Left lung (tissue), 10 donors: ENCODE data around the gene SLC4A11. TPM values are rescaled to one million over a fixed set of nuclear protein-coding genes. Genes with fewer than 3 reads are reported as not detected.
A peak's percentile ranks its signal among the peaks of the same experiment; 100 is the strongest.
"Not testable (repeated sequence)": the region's sequence is repeated elsewhere in the genome, so short reads cannot be mapped to it uniquely, and the experiment has no call there.

Source experiments
- ATAC-seq: fragments of 200-7000 bp; cut with Tn5 transposase; one replicate; pipeline ENCODE4 v1.9.1; 2020; ENCODE audit warnings: moderate library complexity
- DNase-seq, 4 donors: peaks; one replicate each; pipeline ENCODE4 v3.0.0-alpha.2; 2013 to 2020
- H3K27ac ChIP-seq, 2 donors: fragments of 200-600 bp; sonication (generic) in 1 of 2; one replicate each; pipeline versions ENCODE4 v1.5.0 to v1.8.0; 2020 to 2021
- H3K27me3 ChIP-seq, 2 donors: fragments of 200-600 bp; sonication (generic) in 1 of 2; one replicate each; pipeline versions ENCODE4 v1.5.0 to v1.8.0; 2020 to 2021
- H3K36me3 ChIP-seq, 2 donors: fragments of 200-600 bp; sonication (generic) in 1 of 2; one replicate each; pipeline versions ENCODE4 v1.5.0 to v1.8.0; 2020 to 2021
- H3K4me1 ChIP-seq, 2 donors: fragments of 200-600 bp; one replicate each; pipeline ENCODE4 v1.8.0; 2021
- H3K4me3 ChIP-seq, 2 donors: fragments of 200-600 bp; sonication (generic) in 1 of 2; one replicate each; pipeline versions ENCODE4 v1.5.0 to v1.8.0; 2020 to 2021; ENCODE audit warnings: mild to moderate bottlenecking in 1 of 2
- H3K9me3 ChIP-seq, 2 donors: fragments of 200-600 bp; sonication (generic) in 1 of 2; one replicate each; pipeline versions ENCODE4 v1.5.0 to v1.8.0; 2020 to 2021
- CTCF ChIP-seq, 2 donors: fragments of 200-600 bp; sonication (generic) in 1 of 2; IDR thresholded peaks; one replicate each; pipeline versions ENCODE4 v1.5.0 to v1.8.0; 2021; ENCODE audit warnings: antibody characterized with exemption in 2 of 2
- intact Hi-C, 2 donors: fragments of 100-400 bp; cut with DNase I; formaldehyde crosslinking; loops; one replicate each; pipeline versions ENCODE4 v1.11.2 to v1.14.2; 2022
- polyA plus RNA-seq, 6 donors: library from polyadenylated mRNA; unstranded; fragments of 120-200 nt; gene quantifications; one replicate each; pipeline ENCODE4 v1.2.1, GENCODE V29; 2013; ENCODE audit not compliant: insufficient read length in 6 of 6
- total RNA-seq, 2 donors: library from RNA; stranded (reverse); fragmentation: NEBNext Ultra II Directional; extraction: Animal tissue kit (Norgen Biotek cat#: 25700); gene quantifications; one replicate each; pipeline ENCODE4 v1.2.1, GENCODE V29; 2021
- donor health status: DM: no; HTN: yes; CAD: no.
- donor health status: DM: no; HTN: no; CAD: no.

Gene SLC4A11
- total and polyA plus RNA-seq, 8 donors, result 0.44 to 4.8 (median 0.96) TPM

GRCh38 chr20:3222635-3223600, 16.1 kb downstream of the SLC4A11 start:
- TF ChIP-seq CTCF (IDR thresholded peaks at IDR 0.05), result no peak
- DNase-seq (no peak), ATAC-seq (peak; percentile 36)
- intact Hi-C loops, result no loop called here
- Histone ChIP-seq H3K4me1 (peaks cover 0 to 9% of the 10 kb centered on the region in 2 donors), H3K4me3 (no peak overlapping the region), H3K27ac (no peak overlapping the region), H3K27me3 (no peaks in the 10 kb centered on the region), H3K9me3 (no peaks in the 10 kb centered on the region), H3K36me3 (peaks cover 0 to 62% of the 10 kb centered on the region in 2 donors)

GRCh38 chr20:3221398-3222226, 17.4 kb downstream of the SLC4A11 start:
- H3K9me3 ChIP-seq, result no peaks in the 10 kb centered on the region

GRCh38 chr20:3218307-3218988, 20.5 kb downstream of the SLC4A11 start:
- Histone ChIP-seq H3K9me3 (no peaks in the 10 kb centered on the region), H3K27me3 (no peaks in the 10 kb centered on the region), H3K4me1 (peaks cover 0 to 9% of the 10 kb centered on the region in 2 donors), H3K36me3 (peaks cover 0 to 87% of the 10 kb centered on the region in 2 donors), H3K4me3 (no peak overlapping the region), H3K27ac (no peak overlapping the region)
- peak; percentile 89 for TF ChIP-seq CTCF (IDR thresholded peaks at IDR 0.05)
- DNase-seq (peak in 2 of 4 donors; percentile 56 to 95), ATAC-seq (peak; percentile 91)
- intact Hi-C loops, result no loop called here

More at GRCh38 chr20:3221398-3222226, 17.4 kb downstream of the SLC4A11 start:
- Histone ChIP-seq H3K27ac (no peak overlapping the region), H3K4me1 (peaks cover 0 to 9% of the 10 kb centered on the region in 2 donors), H3K36me3 (peaks cover 0 to 72% of the 10 kb centered on the region in 2 donors), H3K4me3 (no peak overlapping the region), H3K27me3 (no peaks in the 10 kb centered on the region)
- peak; percentile 16 for ATAC-seq
- no peak for TF ChIP-seq CTCF (IDR thresholded peaks at IDR 0.05)
- DNase-seq, result no peak
- intact Hi-C loops, result no loop called here

GRCh38 chr20:3215359-3215917, 23.6 kb downstream of the SLC4A11 start:
- H3K4me3 ChIP-seq, H3K27ac ChIP-seq, intact Hi-C loops, H3K9me3 ChIP-seq, DNase-seq, H3K27me3 ChIP-seq: not testable (repeated sequence)
- peak; percentile 11 for ATAC-seq
- H3K36me3 ChIP-seq, result peaks cover 0 to 65% of the 10 kb centered on the region in 2 donors
- peaks cover 2 to 17% of the 10 kb centered on the region in 2 donors for H3K4me1 ChIP-seq

- Histone ChIP-seq H3K36me3 (peaks cover 0 to 49% of the 10 kb centered on the region in 2 donors), H3K4me1 (peaks cover 14 to 22% of the 10 kb centered on the region in 2 donors), H3K27me3 (no peaks in the 10 kb centered on the region), H3K4me3 (no peak overlapping the region), H3K27ac (no peak overlapping the region), H3K9me3 (no peaks in the 10 kb centered on the region)
- intact Hi-C loops, result no loop called here
- no peak for TF ChIP-seq CTCF (IDR thresholded peaks at IDR 0.05)
- no peak for ATAC-seq
- DNase-seq, result no peak
These were observed 25.8 kb downstream of the SLC4A11 start for GRCh38 chr20:3213226-3213625.
